ENCODE measurements around the gene CCL11. TPM values are rescaled to one million over a fixed set of nuclear protein-coding genes. Genes with fewer than 3 reads are reported as not detected.

Gene CCL11
- total RNA-seq, 1 experiment from 2014 or later: not detected

DNA sequence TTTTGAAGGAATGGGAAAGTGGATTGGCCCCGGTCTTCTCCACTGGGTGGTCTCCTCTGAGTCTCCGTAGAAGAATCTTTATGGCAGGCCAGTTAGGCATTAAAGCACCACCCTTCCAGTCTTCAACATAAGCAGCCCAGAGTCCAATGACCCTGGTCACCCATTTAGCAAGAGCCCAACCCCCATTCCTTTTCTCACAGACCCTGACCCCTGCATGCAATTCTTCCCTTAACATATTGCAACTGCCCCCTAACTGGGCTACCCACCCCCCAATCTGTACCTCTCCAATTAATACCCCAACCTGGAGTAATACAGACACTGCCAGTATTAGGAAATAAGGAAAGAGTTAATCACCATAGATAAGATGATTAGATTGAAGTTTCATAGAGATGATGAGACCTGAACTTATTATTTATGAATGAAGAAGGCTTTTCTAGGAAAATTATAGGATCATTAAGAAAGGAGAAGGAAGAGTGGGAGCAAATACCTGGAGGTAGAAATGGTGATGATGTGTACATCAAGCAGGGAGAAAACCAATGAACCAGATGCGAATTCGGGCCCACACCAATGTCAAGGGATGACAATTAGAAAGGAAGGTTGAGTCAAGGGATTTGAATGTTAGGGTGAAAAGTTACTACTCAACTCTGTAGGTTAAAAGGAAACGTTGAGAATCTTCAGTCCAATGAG lies 28.1 kb upstream of the CCL11 start:
- DNase-seq (ENCODE audit: low read depth): no peak

DNA sequence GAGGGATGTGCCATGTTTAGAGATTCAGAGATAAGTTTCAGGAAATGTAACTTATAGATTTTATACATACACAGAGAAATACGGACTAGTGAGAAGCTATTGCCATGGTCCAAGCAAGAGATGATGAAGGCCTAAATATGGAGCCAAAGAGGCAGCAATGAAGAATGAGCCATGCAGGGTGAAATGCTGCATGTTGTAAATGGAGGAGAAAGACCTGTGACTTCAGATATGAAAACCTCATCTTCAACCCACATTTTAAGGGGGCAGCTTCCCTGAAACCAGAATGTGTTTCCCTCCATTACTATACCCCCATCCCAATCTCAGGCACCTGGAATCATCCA lies 27.6 kb upstream of the CCL11 start:
- DNase-seq (ENCODE audit: low read depth): no peak

DNA sequence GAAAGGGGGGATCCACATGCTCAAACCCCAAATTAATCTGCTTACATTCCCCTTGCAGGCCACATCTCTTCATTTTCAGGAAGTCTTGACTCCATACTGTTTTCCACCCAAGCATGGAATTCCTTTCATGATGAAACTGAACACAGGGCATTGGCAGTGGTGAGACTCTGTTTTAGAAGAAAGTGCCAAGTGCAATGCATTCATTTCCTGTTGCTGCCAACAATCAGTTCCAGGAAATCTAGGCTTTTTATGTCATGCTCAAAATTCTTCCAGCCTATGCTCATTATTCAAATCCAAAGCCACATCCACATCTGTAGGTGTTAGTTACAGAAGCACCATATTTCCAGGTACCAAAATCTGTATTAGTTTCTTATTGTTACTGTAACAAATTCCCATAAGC lies 26.4 kb upstream of the CCL11 start:
- DNase-seq (ENCODE audit: low read depth): no peak

DNA sequence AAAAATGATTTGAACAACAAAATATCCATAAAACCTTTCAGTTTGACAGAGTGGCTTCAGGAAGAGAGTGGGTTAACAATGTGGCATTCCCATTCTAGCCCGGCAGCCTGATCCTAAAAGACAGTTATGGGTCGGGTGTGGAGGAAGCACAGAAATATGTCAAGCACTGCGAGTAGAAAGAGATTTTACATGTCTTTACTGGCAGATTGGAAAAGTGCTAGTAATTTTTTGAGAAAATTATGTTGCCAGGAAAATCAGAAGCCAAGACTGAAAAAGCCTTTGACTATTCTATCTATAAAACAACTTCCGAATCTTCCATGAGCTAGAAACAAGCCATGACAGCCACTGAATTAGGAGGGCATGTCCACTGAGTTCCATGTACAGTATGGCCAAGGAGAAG lies 24.7 kb upstream of the CCL11 start:
- DNase-seq (ENCODE audit: low read depth): no peak

DNA sequence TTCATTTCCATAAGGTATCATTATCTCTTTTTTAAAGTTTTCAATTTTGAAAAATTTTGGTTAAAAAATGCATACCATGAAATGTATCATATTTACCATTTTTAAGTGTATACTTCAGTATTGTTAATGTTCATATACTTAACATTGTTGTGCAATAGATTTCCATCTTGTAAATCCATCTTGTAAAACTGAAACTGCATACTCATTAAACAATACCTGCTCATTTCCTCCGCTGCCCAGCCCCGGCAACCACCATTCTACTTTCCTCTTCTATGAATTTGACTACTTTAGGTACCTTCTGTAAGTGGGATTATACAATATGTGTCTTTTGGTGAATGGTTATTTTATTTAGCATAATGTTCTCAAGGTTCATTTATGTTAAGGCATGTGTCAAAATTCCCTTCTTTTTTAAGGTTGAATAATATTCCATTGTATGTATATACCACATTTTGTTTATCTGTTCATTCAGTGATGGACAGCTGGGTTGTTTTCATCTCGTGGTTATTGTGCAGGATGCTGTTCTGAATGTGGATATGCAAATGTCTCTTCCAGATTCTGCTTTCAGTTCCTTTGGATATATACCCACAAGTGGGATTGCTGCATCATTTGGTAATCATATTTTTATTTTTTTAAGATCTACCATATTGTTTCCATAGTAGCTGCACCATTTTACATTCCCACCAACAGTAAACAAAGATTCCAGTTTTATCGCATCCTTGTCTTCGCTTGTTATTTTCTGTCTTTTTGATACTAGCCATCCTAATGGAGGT lies 23.8 kb upstream of the CCL11 start:
- DNase-seq (ENCODE audit: low read depth): no peak

DNA sequence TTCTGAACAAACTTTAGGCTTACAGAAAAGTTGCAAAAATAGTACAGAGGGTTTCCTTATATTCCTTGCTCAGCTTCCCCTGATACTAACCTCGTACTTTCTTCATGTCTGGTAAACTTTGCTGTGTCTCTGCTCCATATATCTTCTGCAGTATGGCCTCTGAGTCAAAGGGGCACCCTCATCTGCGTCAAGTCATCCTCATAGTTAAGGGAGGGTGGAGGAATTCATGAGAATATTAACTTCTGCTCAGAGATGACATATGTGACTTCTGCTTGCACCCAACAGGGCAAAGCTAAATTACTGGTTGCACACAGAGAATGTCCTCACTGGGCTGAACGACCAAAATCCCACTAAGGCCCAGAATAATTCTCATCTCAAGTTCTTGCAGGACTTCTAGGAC lies 19.8 kb upstream of the CCL11 start:
- no peak for DNase-seq (ENCODE audit: low read depth)

DNA sequence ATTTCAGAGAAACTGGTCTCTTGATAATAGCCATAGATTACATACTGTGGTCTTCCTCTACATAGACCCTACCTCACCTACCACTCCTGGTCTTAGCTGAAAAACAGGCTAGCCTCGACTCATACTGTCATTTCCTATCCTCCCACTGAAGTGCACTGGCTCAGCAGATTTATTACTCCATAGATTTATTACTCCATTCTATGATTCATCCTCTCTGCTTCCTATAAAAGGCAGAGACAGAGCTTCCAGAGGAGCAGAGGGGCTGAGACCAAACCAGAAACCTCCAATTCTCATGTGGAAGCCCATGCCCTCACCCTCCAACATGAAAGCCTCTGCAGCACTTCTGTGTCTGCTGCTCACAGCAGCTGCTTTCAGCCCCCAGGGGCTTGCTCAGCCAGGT lies 15.6 kb upstream of the CCL11 start, which contains the start of gene CCL7:
CCL7 (plus strand) TSS at position 253 of the 400 bp plus-strand sequence; CDS start at position 323, 70 bp downstream.
- no peak for DNase-seq (ENCODE audit: low read depth)

DNA sequence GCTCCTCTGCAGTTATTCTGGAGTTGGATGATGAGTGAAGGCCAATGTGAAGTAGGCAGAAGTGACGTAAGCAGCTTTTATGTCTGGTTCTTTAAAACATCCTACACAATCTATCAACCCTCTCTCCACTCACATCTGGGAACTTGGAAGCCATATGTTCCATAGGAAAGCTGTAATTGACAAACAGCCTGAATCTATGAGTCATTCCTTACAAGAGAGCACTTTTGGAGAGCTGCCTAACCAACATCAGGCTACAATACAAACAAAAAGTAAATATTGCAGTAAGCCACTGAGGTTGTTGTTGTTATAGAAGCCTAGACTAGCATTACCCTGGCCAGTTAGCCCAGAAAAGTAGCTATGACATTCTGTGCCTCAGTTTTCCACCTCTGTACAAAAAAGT lies 9.7 kb upstream of the CCL11 start:
- no peak for DNase-seq (ENCODE audit: low read depth)

DNA sequence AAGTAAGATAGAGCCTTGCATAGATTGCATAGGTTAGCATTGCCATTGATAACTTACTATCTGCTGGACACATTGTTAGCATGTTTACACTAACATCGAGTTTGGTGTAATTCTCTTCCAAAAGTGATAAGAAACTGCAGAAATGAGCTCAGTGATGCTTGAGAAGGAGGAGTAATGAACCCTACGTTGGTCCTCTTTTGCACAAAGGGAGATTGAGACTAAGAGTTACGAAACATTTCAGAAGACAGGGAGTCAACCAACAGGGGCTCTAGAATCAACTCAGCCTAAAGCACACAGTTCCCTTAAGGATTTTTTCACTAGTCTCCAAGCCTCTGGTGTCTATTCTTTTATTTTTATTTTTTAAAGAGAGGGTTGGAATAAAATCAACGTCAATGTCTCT lies 8.7 kb upstream of the CCL11 start:
- DNase-seq (ENCODE audit: low read depth): no peak

DNA sequence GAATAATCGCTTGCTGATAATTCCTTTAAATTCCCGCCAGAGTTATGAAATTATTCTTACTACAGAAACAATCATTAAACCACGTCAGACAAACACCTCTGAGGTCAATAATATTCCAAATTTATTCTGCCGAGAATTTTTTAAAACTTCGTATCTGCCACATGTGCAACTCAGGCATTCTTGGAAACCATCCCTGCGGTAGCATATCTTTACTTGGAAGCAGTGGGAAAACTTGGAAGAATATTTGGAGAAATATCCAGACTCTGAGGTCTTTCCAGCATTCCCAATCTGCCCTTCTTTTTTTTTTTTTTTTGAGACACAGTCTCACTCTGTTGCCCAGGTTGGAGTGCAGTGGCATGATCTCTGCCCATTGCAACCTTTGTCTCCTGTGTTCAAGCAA lies 2.0 kb upstream of the CCL11 start:
- no peak for DNase-seq (ENCODE audit: low read depth)

DNA sequence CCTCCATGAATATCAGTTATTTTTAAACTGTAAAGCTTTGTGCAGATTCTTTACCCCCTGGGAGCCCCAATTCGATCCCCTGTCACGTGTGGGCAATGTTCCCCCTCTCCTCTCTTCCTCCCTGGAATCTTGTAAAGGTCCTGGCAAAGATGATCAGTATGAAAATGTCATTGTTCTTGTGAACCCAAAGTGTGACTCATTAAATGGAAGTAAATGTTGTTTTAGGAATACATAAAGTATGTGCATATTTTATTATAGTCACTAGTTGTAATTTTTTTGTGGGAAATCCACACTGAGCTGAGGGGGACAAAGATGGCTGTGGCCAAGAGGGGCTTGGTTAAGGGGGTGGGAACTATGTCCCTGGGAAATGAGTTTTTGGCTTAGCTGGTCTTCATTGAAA lies 2.3 kb downstream of the CCL11 start:
- no peak for DNase-seq (ENCODE audit: low read depth)

DNA sequence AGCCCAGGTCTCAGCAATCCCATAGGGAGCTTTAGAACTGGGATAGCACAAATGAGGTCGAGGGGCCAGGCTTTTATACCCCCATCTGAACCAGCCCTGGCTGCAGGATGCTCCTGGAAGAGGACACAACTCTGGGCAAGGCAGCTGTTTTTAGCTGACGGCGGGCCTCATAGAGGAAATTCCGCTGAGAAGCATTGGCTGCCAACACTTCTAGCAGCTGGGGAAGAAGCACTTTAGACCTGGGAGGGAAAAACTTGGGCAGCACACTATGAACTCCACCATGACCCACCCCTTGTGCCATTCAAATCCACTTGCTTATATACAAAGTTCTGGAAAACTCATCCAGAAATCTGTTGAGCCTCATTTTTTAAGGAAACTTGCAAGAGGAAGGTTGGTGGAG lies 5.0 kb downstream of the CCL11 start:
- no peak for DNase-seq (ENCODE audit: low read depth)

DNA sequence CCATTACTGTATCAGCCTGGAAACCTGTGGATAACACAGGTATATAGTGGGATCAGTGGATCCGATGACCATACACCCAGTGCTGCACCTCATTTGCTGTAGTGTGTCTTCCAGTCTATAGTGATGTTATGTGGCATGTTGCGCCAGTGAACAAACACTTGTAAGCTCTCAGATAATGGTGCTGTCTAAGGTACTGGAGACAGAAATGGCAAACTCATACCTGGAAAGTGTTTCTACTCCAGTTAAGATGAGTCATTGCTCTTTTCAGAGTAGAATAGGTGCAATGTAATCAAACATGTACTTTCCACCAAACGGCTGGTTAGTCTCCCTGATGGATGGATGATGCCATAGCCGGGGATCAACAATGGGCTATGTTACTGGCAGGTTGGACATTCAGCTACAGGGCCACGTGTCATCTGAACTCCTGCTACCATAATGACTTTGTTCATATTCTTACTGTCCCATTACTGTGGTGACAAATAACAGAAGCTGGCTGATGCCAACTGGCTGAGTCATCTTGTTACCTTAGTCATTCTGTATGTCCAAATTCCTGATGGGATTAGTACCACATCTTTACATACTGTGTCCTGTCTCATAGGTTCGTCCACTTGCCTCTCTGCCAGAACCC lies 6.3 kb downstream of the CCL11 start:
- no peak for DNase-seq (ENCODE audit: low read depth)

DNA sequence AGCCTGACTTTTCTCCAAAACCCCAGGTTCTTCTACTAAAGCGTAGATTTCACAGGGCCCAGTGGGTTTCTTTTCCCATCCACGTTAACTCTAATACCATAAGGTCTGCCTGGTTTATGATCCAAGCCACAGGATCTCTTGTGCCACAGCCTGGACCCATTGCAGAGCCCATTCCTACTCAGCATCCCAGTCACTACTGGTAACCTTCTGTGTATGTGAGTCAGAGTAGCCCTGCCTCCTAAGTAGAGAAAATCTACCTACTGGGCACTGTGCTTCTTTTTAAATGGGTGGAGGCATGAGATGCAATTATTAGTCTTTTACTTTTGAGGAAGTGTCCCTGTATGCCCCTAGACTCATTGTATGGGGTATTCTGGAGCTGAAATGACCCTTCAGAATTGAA lies 13.5 kb downstream of the CCL11 start:
- DNase-seq (ENCODE audit: low read depth): no peak

DNA sequence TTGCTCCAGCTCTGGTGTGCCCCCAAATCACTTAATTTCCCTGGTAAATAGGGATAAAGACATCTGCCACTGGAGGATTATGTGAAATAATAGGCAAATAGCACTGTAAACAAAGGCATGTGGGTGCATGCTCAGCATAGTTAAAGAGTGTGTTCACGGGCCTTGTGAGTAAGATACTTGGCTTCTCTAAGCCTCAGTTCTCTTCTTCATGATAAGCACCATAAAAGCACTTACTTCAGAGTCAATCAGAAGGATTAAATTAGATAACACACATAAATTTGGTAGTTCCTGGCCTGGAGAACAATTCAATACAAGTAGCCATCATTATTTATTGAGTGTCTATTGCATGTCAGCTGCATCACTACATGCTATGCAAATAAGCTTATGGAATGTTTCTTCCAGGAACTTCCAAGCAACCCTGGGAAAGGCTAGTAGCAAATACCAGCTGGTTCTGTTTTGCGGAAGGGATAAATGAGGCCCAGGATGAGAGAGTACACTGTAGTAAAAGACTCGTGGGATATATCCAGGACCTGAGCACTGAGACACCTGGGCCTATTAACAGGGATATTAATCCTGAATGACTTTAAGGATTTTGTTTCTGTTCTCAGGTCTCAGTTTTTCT lies 14.5 kb downstream of the CCL11 start:
- no peak for DNase-seq (ENCODE audit: low read depth)

DNA sequence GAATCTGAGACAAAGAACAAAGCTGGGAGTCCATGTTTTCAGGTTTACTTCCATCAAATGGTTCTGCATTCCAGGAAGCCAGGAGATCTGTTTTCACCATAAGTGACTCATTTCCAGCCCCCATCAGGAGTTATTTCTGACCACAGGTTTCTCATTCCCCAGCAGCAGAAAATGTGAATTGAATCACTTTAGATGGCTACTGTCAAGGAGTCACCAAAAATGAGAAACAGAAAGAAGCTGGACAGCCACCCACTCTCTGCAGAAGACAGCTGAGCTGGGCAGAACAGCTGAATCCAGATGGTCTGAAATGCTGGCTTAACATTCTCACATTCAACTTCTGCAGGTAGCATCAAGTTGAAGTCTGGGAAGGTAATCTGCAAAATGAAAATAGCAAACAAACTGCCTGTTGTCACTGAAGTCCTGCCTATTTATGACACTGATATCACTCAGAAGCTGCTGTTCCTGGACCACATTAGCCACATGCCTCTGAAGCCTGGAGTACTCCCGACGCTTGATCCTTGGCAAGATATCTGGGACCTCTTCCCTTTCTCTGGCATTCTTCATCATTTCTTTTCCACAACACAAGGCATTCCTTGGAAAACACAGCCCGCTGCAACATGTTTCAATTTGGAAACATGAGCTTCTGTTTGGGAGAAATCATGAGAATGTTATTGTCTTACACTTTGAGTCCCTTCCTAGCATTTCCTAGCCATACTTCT lies 15.3 kb downstream of the CCL11 start:
- DNase-seq (ENCODE audit: low read depth): peak; percentile 1

DNA sequence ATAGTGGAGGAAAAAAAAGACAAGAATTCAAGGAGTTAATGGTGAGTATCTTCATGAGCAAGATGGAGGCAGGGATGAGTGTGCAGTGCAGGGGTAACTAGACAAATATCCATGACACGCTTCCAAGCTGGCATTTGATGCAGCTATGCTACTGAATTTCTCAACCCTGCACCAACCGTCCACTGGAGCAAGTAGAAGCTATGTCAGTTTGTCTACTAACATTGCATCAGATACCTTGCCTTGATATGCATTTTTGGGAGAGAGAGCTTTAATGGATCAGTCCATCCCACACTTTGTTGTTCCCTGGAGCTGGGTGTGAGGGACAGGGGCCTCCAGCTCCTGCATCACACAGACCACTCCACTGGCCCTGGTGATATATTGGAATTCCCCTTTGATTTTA lies 16.4 kb downstream of the CCL11 start:
- DNase-seq (ENCODE audit: low read depth): no peak

DNA sequence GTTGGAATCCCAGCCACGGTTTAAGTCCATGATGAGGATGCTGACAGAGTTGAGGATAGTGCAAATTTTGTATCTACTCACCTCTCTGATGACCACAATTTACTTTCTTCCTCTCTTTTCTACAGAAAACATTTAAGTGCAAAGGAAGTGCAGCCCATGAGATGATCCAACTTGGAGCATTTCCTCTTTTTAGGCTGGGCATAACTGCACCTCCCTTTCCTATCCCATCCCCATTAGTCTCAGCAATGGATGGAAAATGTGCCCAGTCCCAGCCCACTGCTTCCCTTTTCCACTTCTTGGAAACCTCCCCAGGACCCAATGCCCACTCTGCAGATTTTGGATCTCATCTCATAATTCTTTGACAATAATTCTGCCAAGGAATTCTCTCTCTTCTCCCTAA lies 17.1 kb downstream of the CCL11 start:
- DNase-seq (ENCODE audit: low read depth): no peak

DNA sequence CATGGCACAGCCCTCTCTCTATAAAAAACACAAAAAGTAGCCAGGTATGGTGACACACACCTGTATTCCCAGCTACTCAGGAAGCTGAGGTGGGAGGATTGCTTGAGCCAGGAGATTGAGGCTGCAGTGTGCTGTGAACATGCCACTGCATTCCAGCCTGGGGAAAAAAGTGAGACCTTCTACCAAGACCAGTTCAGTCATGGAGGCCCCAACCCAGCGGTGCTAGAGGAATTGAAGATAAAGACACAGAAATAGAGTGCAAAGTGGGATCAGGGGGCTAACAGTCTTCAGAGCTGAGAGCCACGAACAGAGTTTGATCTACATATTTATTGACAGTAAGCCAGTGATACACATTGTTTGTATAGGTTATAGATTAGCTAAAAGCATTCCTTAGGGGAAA lies 18.1 kb downstream of the CCL11 start:
- DNase-seq (ENCODE audit: low read depth): no peak

DNA sequence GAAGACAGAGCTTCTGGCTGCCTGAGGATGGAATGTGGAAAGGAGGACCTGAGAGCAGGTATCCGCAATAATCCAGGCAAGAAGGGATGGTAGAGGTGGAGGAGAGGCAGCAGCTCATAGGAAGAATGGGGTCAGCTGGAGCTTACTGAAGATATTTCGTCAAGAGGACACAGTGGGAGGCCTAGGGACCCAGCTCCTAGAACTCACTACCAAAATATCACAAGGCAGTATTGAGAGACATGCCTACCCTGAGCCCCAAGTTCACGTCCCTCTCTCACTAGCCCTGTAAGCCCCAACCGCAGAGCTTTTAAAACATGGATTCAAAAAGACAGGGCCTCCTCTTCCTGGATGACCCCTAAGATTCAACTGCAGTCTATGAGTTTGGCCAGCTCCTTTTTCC lies 19.5 kb downstream of the CCL11 start:
- DNase-seq (ENCODE audit: low read depth): no peak

DNA sequence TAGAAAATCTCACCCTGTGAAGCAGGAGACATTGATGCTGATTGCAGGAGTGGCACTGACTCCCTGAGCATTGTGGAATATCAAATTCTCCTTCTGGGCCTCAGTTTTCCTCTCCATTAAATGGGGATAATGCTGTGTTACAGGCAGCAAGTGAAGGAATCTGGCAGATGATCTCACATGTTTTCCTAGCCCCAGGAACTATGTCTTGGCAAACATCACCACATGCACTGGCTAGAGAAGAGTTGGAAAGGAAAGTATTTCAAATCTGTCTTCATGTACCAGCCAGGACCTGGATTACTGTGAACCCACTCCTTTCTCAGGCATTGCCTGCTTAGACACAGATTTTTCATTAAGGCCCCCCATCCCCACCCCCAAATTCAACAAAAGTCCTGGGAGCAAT lies 20.1 kb downstream of the CCL11 start:
- no peak for DNase-seq (ENCODE audit: low read depth)

DNA sequence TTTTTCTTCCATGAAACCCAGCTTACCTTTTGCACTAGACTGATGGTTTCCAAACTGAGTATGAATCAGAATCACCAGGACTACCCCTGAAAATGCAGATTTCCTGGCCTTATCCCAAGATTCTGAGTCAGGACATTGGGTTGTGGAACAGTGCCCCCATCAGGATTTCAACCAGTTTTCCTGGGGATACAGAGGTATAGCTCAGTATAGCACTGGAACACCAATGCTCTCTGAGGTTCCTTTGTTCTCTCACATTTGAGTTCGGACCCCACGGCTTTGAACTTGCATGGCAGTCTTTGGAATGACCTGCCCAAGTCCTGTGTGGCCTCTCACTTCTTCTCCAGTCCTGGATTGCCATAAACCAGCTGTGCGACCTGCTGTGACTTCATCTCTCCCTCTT lies 20.9 kb downstream of the CCL11 start:
- peak; percentile 6 for DNase-seq (ENCODE audit: low read depth)

All from LHCN-M2 (cell line).